MV-4-11 (cell line): ENCODE results near the gene TRIM17.

Experiments
- DNase-seq: peaks from one replicate; lab custom pipeline; 2025; lab: John Stamatoyannopoulos, UW

The TRIM17 gene

DNA sequence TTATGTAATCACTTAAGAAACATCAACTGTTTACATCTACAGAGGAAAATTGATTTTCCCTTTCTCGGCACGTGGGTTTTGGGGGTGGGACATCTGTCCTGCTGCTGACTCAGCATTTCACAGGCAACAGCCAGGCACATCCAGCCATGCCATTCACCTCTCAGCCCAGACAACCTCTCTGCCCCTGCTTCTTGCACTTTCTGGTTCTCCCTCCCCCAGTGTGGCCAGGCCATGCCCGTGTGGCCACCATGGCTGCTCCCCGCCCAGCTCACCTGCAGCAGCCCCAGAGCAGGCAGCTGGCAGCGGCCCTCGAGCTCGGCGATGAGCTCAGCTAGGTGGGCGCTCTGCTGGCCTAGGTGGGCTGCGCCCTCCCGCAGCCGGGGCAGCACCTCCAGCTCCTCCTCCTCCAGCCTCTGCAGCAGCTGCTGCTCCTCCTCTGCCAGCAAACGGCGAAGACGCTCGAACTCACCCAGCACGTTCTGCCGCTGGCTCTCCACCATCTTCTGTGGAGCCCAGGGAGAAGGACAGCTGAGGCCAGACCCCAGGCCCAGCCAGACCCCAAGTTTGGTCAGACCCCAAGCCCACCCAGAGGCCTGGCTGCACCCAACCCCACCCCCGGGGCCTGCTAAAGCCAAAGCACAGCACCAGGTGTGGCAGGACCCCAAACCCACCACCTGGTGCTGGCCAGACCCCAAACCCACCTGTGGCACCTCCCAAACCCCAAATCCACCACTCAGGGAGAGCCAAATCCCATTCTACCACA, 15.8 kb downstream of the TRIM17 start:
- no peak for DNase-seq

DNA sequence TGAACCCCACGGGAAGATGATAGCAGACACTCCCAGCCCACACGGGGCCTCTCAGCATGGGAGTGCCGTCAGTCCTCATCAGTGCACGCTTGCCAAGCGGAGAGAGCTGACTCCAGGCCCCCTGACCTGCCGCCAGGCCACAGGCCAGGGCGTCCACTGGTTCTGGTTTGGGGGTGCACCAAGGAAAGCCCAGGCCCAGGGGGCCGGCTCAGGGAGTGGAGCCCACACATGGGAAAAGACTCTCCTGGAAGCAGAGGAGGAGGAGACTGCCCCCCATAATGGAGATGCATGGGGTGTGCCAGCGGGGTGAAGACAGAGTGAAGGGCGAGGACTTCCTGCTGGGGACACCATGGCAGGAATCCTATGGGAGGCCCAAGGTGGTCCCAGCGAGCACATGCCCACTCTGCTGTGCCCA, 16.4 kb downstream of the TRIM17 start:
- DNase-seq = no peak

DNA sequence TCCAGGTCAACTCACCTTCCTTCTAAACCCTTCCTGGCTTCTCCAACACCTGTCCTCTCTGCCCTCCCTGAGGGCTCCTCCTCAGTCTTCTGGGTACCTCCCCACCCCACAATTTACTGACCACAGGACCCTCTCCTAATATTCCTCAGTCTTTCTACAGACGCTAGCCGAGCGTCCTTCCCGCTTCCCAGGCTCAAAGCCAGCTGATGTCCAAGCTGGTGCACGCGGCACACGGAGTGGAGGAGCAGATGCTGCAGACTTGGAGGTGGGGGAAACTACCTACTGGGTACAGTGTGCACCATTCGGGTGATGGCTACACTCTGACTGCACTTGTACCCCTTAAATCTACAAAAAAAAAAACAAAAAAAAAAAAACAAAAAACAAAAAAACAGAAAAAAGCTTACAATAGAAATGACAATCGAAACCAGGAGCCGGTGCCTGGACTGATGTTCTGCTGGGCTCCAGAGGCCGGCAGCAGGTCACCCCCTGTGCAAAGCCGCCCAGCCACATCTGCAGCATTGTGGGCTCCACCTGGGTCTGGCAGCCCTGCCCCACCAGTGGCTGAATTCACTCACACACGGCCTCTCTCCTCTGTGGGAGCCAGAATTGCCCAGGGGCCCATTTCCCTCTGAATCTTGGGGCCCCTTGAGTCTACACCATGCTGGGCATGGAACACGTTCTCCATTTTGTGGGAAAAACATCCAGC, 17.0 kb downstream of the TRIM17 start:
- no peak for DNase-seq

DNA sequence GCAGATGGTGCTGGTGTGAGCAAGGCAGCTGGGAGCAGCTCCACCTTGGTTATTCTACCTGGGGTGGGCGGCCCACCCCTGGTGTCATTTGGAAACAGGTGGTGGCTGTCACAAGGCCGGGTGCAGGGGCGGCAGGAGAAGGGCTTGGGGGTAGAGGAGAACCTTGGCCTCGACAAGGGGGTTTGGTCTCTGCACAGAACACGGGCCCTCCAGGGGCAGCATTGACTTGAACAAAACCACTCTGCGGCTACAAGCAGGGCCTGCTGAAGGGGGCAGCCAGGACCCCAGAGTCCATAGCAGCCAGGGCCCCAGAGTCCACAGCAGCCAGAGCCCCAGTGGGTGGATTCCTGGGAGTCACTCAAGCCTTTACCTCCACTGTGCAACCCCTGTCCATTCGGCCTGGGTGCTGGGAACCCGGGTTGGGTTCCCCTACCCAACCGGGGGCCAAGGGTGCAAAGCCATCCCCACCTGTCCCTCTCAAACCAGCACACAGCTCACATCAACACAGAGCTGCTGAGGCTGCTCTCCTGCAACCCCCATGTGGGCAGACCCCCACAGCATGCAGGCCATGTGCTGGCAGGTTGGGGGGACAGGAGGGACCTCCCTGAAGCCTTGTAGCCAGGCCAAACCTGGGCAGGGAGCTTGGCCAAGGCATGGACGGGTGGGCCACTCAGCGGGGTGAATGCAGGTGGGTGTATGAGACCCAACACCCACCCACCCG, 17.8 kb downstream of the TRIM17 start:
- DNase-seq = no peak

DNA sequence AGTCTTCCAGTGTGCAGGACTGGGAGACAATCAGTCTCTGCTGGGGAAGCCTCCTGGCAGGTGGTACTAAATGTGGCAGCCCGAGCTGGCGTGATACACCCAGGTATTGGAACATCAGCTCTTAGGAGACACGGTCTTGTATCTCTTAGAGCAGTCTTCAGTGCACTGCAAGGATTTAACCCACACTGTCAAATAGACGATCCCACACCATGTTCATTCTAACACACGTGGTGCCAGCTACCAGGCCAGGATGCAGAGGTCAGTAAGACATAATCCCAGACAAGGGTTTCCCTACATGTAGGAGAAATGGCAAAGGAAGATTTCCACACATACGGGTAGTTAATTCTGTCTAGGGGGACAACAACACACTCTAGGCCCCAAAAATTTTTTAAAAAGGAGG, 18.7 kb downstream of the TRIM17 start:
- DNase-seq = no peak

DNA sequence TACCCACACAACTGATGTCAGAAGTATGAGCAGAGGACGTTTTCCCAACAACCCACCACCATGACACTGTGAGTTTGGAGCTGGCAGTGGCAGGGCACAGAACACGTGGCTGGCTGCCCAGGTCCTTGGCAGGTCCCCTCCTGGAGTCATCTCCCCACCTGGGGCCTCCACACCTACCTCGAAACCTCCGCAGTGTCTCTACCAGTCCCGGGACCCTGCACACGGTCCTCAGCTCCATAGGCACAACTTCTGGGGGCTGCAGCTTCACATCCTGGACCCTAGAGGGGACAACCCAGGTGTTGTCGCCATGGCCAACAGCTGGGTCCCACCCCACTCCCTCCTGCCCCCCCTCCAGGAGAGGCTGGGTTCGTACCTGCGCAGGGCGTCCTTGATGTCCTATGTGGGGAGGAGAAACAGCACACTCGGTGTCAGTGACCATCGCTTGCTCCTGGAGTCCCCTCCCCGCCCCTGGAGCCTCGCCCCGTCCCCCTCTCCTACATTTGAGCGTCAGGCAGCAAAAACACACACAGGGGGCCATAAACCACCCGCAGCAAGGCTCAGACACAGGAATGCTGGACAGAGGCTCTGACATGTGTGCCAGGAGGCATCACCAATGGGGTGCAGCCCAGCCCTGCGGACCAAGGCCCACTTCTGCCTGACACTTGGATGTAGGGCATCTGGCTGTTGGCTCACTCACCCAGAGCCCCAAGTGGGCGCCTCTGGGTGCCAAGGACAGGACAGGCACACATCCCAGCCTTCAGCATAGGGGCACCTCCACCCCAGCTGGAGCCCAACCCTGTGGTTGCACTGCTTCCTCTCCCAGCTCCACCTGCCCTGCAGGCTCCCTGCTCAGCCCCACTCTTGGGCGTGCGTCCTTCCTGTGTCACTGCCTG, 19.6 kb downstream of the TRIM17 start:
- no peak for DNase-seq

DNA sequence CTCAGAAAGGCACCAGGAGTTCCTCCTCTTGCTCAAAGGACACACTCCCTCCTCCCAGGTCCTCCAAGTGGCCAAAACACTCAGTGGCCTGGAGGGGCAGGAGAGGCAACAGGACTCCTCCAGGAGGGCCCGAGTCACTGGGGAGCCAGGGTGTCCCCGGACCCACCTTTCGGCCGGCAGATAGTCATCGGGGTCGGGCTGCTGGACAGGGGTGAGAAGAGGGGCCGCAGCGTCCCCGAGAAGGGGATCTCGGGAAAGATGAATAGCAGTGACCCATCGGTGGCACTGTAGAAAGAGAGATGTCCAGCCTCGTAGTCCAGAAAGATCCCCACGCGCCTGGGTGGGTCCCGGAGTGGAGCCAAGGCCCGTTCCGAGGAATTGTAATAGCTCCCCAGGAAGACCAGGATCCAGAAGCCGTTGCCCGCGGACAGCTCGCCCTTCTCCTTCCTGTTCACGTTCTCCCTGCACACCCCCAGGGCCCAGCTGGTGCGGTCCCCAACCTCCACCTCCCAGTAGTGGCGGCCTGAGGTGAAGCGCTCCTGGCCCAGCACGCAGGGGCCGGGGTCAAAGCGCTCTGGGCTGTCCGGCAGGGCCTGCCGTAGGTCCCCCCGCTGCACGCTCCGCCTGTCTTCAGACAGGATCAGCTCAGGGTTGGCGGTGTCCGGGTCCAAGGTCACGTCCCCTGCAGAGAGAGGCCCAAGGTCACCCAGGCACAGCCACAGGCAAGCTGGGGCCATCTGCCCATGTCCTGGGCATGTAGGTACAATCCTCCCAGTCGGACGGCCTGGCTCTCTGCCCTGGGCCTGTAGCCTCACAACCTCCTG, 21.9 kb downstream of the TRIM17 start:
- no peak for DNase-seq

DNA sequence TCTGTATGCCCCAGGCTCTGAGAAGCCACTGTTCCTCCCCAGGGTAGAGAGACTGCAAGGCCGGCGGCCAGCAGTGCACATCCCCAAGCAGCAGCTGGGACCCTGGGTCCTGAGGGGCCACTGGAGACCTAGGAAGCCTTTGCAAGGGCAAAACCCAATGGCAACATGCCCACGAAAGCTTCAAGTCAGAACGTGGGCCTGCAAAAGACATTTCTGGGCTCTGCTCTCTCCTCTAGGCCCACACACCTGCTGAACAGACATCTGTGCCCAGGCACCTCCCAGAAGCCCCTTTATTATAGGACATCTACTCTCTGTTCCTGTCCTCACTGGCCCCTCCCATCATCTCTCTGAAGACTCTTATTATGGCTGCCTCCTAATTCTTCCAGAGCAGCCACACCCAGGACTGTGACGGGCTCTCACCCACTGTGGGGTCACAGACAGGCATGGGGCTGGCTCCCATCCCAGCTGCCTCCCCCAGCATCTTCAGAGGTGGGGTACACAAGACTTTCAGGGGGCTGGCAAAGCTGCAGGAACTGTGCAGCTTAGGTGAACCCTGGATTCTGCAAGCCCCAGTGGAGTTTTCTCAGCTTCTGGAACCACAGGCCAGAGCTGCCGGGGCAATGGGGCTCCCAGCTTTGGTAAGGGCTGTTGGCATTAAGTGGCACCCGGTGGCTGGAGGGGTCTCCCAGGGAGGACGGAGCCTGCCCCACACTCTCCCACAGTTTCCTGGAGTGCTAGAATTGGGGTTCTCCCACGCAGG, 22.7 kb downstream of the TRIM17 start:
- DNase-seq = no peak

DNA sequence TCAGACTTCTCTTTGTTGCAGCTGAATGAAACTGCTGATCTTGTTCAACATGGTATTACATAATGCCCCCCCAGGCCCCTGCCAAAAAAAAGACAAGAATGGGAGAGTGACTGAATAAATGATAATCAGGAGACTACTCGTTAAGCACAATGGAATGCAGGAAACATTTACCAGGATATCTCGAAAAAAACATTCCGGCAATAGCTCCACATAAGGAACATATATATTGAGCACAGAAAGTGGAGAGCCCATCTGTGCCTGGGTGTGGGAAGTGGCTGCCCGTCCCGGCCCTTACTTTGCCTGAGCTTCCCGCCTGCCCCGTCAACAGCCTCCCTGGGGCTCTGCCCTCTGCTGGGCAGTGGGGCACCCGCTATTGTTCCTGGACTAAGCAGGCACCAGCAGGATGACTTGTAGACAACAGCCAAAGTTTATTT, 23.4 kb downstream of the TRIM17 start:
- peak; percentile 37 for DNase-seq

DNA sequence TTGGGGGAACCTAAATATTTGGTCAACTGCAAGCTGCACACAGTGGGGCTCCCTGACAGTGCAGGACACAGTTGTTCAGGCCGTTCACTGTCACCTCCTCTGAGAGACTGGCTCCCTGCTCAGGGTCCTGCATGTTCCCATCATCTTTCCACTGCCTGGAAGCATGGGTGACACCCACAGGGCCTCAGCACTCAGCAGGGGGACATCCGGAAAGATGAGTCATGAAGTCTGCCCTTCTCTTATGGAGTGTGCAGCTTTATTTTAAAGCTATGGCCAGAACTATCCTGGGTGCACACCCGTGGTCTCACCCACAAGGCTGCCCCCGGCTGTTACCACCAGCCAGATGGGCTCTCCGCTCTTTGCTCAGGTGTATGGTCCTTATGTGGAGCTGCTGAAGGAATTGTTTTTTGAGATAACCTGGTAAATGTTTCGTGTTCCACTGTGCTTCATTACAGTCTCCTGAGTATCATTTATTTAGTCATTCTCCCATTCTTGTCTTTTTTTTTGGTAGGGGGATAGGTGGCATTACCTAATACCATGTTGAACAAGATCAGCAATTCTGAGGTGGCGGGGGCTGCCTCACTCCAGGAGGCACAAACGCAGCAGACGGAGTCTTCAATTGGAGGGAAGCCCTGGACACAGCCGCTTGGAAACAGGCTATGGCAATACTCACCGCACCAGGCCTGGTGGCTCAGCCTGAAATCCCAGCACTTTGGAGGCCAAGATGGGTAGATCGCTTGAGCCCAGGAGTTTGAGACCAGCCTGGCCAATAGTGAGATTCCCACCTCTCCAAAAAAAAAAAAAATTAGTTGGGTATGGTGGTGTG, 24.3 kb downstream of the TRIM17 start:
- DNase-seq = peak; percentile 44

DNA sequence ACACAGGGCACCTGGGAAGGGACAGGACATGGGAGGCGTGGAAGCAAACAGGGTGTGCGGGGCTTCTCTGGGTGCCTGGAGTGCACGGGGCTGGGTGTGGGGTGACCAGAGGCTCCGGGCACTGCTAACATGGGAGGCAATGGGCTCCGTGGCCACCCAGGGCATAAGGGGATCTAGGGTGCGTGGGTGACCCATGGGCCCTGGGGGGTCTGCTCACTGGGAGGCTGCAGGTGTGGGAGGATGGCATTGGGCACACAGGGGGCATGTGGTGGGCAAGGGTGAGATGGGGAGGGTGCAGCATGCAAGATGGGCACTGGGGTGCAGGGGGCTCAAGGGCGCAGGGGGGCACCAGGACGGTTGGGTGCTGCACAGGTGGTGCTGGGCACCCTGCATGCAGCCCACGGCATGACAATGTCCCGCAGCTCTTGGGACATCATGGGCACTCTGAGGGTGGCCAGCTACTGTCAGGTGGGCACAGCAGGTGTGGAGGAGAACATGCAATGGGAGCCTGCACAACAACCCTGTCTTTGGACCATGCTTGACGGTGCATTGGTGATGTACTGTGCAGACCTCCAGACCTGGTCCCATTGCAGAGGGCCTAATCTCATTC, 25.1 kb downstream of the TRIM17 start:
- no peak for DNase-seq

DNA sequence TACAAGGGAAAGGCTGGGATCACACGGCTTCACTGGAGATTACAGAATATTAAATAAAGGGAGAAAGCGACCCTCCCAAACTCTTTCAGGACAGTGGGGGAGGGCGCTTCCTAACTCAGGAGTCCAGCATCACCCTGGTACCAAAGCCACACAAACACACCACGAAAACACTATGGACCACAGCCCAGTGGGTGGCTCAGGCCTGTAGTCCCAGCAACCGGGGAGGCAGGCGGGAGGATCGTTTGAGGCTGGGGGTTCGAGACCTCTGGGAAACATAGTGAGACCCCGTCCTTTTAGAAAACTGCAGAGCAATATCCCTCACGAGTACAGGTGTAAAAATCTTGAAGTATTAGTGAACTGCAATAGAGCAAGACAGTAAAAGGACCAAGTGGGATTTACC, 26.0 kb downstream of the TRIM17 start:
- DNase-seq = no peak

DNA sequence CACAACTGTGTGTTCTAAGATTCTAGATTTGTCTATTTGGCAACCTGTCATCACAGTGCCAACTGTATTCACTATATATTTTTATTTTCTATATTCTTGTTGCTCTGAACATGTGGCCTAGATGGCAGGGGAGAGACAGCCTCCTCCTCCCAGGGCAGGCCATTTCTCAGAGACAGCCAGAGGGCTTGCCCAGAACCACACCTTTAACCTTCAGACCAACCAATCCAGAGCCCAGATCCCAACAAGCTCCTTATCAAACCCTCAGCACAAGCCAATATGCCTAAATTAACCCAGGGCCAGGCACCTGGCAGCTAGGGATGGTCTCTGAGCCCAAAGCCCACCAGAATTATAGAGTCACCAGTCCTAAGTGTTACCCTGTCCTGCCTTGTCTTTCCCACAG, 29.3 kb downstream of the TRIM17 start:
- DNase-seq = no peak

DNA sequence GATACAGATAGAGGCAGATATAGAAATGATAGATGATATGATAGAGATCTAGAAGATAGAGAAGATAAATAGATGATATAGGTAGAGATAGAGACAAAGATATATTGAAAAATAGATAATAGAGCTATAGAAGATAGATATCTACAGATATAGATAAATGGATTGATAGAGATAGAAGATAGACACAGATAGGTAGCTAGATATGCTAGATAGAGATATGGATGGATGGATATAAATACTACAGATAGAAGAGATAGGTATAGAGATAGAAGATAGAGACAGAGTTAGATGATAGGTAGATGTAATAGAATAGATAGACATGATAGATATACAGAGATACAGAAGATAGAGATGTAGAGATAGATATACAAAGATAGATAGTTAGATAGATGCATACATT, 31.4 kb downstream of the TRIM17 start:
- no peak for DNase-seq

DNA sequence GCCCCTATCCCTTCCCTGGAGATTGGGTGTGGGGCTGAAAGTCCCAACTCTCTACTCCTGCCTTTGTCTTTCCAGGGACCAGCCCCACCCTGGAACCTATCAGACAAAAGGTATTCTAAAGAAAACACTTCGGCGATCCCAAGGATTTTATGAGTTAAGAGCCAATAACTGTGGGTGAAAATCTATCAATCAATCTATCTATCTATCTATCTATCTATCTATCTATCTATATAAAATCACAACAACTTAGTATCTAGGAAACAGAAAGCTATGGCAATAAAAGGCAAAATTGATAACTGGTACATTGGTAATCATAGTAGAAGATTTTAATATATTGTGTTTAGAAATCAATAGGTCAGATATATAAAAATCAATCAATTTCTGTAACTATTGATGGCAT, 32.9 kb downstream of the TRIM17 start:
- no peak for DNase-seq

DNA sequence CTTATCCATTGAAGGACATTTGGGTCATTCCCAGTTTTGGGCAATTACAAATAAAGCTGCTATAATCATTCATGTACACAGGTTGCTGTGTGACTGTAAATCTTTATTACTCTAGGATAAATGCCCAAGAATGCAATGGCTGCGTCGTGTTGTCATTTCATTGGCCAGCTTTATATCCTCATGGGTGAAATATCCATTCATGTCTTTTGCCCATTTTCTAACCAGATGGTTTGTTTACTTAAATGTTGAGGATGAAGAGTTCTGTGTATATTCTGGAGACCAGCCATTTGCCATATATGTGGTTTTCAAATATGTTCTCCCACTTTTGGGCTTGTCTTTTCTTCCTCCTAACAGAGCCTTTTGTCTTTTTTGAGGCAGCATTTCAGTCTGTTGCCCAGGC, 35.3 kb downstream of the TRIM17 start:
- DNase-seq = no peak

DNA sequence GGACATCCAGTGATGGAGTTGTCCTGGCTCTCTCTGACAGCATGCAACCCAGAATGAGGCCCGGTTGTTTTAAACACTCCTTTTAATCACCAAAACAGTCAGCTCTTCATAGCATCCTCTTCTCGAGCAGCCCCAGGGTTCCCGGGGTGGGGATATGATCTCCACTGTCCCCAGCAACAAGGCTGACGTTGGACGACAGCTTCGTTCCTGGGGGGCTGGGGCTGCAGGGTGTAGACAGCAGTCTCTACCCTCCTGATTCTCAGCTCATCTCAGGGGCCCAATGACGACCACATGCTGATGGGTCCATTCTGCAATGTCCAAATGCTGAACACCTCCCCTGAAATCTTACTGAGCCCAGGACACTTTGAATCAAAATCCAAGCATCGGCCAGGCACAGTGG, 37.0 kb downstream of the TRIM17 start:
- no peak for DNase-seq

DNA sequence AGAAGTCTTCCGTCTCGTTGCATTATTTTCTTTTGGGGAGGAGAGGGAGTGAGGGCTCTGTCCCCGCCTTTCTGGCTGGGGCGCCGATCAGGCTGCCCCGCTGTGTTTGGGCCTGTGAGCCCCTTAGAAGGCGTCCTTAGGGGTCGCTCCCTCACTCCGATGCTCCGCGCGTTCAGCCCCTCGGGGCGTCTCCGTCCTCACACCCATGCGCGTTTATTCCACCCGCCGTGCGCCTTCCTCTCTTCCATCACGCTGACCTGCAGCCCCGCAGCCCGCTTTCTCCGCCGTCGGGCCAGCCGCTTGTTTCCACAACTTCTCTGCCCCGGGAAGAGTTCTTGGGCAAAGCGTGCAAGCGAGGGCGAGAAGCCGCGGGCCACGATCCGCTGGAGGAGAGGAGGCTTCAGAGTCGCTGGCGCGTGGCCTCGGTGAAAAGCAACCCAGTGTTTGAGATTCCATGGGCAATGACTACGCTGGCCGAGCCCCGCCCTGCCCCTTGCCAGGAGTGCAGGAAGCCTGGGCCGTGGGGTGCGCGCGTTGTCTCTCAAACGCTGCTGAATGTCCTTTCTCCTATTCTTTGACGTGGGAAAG, 37.7 kb downstream of the TRIM17 start:
- no peak for DNase-seq
